GM12878 (cell line): ENCODE data around the gene MAP1LC3A. TPM values are rescaled to one million over a fixed set of nuclear protein-coding genes. Genes with fewer than 3 reads are reported as not detected.

Source experiments
- ATAC-seq: fragments of 200-7000 bp; cut with Tn5 transposase; 3 replicates; pipeline ENCODE4 v1.9.1; 2020; ENCODE audit warnings: mild to moderate bottlenecking, moderate library complexity
- BruUV-seq: library from RNA; stranded (reverse); fragments of 400-500 nt; replicated peaks from 2 replicates; lab custom pipeline; 2021; lab: Mats Ljungman, UMichigan
- CTCF ChIA-PET: fragments of 300-600 bp; sonication (Branson Sonifier 250); formaldehyde crosslinking; extraction: SDS; loops from one replicate; lab custom pipeline; 2021; ENCODE audit warnings: inconsistent platforms; lab: Yijun Ruan, JAX
- POLR2A ChIA-PET: fragments of 350-600 bp; formaldehyde crosslinking; extraction: SDS; loops from one replicate; lab custom pipeline; 2021; ENCODE audit warnings: inconsistent platforms; lab: Charles Lee
- RAD21 ChIA-PET: fragments of 300-600 bp; sonication (Branson Sonifier 250); formaldehyde crosslinking; loops from one replicate; lab custom pipeline; 2023; ENCODE audit warnings: antibody characterized with exemption; ENCODE audit not compliant: unreplicated experiment; lab: Charles Lee
- SMC1A ChIA-PET: fragments of 300-600 bp; sonication (Branson Sonifier 250); formaldehyde crosslinking; loops from one replicate; lab custom pipeline; 2023; ENCODE audit not compliant: unreplicated experiment, uncharacterized antibody; lab: Charles Lee
- DNase-seq: peaks from one replicate; pipeline ENCODE4 v3.0.0-alpha.2; 2011; ENCODE audit warnings: low read depth, low spot score
- FAIRE-seq: peaks from 3 replicates; lab custom pipeline; 2011; peaks lifted over from hg19 to GRCh38; lab: Jason Lieb, UNC
- H2AFZ ChIP-seq: 2 replicates; pipeline ENCODE4 v1.6.0; 2011; ENCODE audit warnings: low read depth, low read length, control low read depth; ENCODE audit not compliant: control insufficient read depth
- H3K27ac ChIP-seq: 2 replicates; pipeline ENCODE4 v1.5.1; 2011; ENCODE audit warnings: control low read depth; ENCODE audit not compliant: control insufficient read depth, insufficient read depth
- H3K27me3 ChIP-seq, 2 experiments: replicated peaks in 1 of 2; 2 replicates each; pipeline versions ENCODE4 v1.6.0 to v1.6.1; 2011; ENCODE audit warnings: low read length in 1 of 2; ENCODE audit not compliant: control insufficient read depth in 2 of 2, insufficient read depth in 2 of 2
- H3K36me3 ChIP-seq, 2 experiments: 2 replicates each; pipeline ENCODE4 v1.5.1; 2011; ENCODE audit warnings: low read length in 1 of 2; ENCODE audit not compliant: control insufficient read depth in 2 of 2, insufficient read depth in 2 of 2
- H3K4me1 ChIP-seq: 2 replicates; pipeline ENCODE4 v1.6.1; 2011; ENCODE audit warnings: mild to moderate bottlenecking, low read length, moderate library complexity, mixed read lengths; ENCODE audit not compliant: control insufficient read depth, insufficient read depth
- H3K4me2 ChIP-seq: 2 replicates; pipeline ENCODE4 v1.6.0; 2011; ENCODE audit warnings: control low read depth; ENCODE audit not compliant: control insufficient read depth, insufficient read depth
- H3K4me3 ChIP-seq: fragments of 200-600 bp; sonication (generic); 2 replicates; pipeline ENCODE4 v1.5.1; 2016
- H3K79me2 ChIP-seq: 2 replicates; pipeline ENCODE4 v1.6.0; 2011; ENCODE audit warnings: low read length; ENCODE audit not compliant: control insufficient read depth, insufficient read depth
- H3K9ac ChIP-seq: 2 replicates; pipeline ENCODE4 v1.8.0; 2011; ENCODE audit warnings: low read length, control low read depth, mixed read lengths; ENCODE audit not compliant: control insufficient read depth, insufficient read depth
- H3K9me3 ChIP-seq: replicated peaks from 3 replicates; pipeline ENCODE4 v1.5.1; 2011; ENCODE audit warnings: mild to moderate bottlenecking, low read length; ENCODE audit not compliant: control insufficient read depth, insufficient read depth
- H4K20me1 ChIP-seq: 2 replicates; pipeline ENCODE4 v1.6.0; 2011; ENCODE audit not compliant: control insufficient read depth, insufficient read depth
- ATF2 ChIP-seq: IDR thresholded peaks from 2 replicates; pipeline ENCODE4 v1.6.1; 2012; ENCODE audit warnings: low read length, inconsistent platforms
- BRCA1 ChIP-seq: IDR thresholded peaks from 2 replicates; pipeline ENCODE4 v1.6.1; 2011; ENCODE audit warnings: low read depth, low read length, improper control_type of control experiment
- CBFB ChIP-seq: IDR thresholded peaks from 2 replicates; pipeline ENCODE4 v1.6.1; 2016; ENCODE audit warnings: antibody characterized with exemption, low read depth
- CBX5 ChIP-seq: sonication (generic); IDR thresholded peaks from 2 replicates; pipeline ENCODE4 v1.6.1; 2016; ENCODE audit warnings: low read depth, moderate library complexity, mild to moderate bottlenecking, inconsistent platforms
- DPF2 ChIP-seq: fragments of 450-650 bp; IDR thresholded peaks from 2 replicates; pipeline ENCODE4 v1.6.1; 2017; ENCODE audit warnings: mild to moderate bottlenecking
- ETV6 ChIP-seq, 2 experiments: fragments of 450-650 bp in 1 of 2; IDR thresholded peaks in 1 of 2; conservative IDR thresholded peaks in 1 of 2; 2 replicates each; pipeline ENCODE4 v1.6.1; 2014; ENCODE audit warnings: antibody characterized with exemption in 1 of 2, borderline replicate concordance in 1 of 2, low read depth in 1 of 2, mild to moderate bottlenecking in 1 of 2, moderate library complexity in 1 of 2
- HCFC1 ChIP-seq: fragments of 150-350 bp; IDR thresholded peaks from 2 replicates; pipeline ENCODE4 v1.6.1; 2014; ENCODE audit warnings: low read length
- IKZF2 ChIP-seq, 2 experiments: fragments of 450-650 bp; IDR thresholded peaks; 2 replicates each; pipeline ENCODE4 v1.6.1; 2017; ENCODE audit warnings: mild to moderate bottlenecking in 2 of 2, moderate library complexity in 2 of 2
- MEF2B ChIP-seq: fragments of 450-650 bp; IDR thresholded peaks from 2 replicates; pipeline ENCODE4 v1.6.1; 2018; ENCODE audit warnings: mild to moderate bottlenecking, moderate library complexity; ENCODE audit not compliant: partially characterized antibody, poor library complexity, severe bottlenecking
- MYC ChIP-seq: IDR thresholded peaks from 2 replicates; pipeline ENCODE4 v1.6.1; 2011; ENCODE audit warnings: mild to moderate bottlenecking, low read length, moderate library complexity, inconsistent platforms; ENCODE audit not compliant: insufficient read depth, insufficient replicate concordance, insufficient read length, severe bottlenecking
- NFYA ChIP-seq: IDR thresholded peaks from 2 replicates; pipeline ENCODE4 v1.6.1; 2011; ENCODE audit warnings: low read depth, mild to moderate bottlenecking, low read length, improper control_type of control experiment, borderline replicate concordance
- POLR2AphosphoS2 ChIP-seq: IDR thresholded peaks from 2 replicates; pipeline ENCODE4 v1.6.1; 2011; ENCODE audit warnings: low read depth, mild to moderate bottlenecking, low read length, improper control_type of control experiment, moderate library complexity
- RB1 ChIP-seq: fragments of 450-650 bp; formaldehyde crosslinking; IDR thresholded peaks from 2 replicates; pipeline ENCODE4 v1.6.1; 2017; ENCODE audit warnings: mild to moderate bottlenecking, borderline replicate concordance
- RCOR1 ChIP-seq: conservative IDR thresholded peaks from 2 replicates; pipeline ENCODE4 v1.6.1; 2012; ENCODE audit warnings: low read depth, low read length, improper control_type of control experiment
- SPI1 ChIP-seq: IDR thresholded peaks from 2 replicates; pipeline ENCODE4 v1.6.1; 2011; ENCODE audit warnings: low read depth, mild to moderate bottlenecking, low read length, moderate library complexity, borderline replicate concordance; ENCODE audit not compliant: insufficient read depth
- SREBF2 ChIP-seq: IDR thresholded peaks from 2 replicates; pipeline ENCODE4 v1.6.1; 2012; ENCODE audit warnings: mild to moderate bottlenecking, low read length
- TARDBP ChIP-seq: IDR thresholded peaks from 2 replicates; pipeline ENCODE4 v1.6.1; 2016; ENCODE audit warnings: borderline replicate concordance
- TCF12 ChIP-seq: IDR thresholded peaks from 2 replicates; pipeline ENCODE4 v1.6.1; 2011; ENCODE audit warnings: low read depth, mild to moderate bottlenecking, low read length
- WRNIP1 ChIP-seq: IDR thresholded peaks from 2 replicates; pipeline ENCODE4 v1.6.1; 2011; ENCODE audit warnings: low read depth, low read length, improper control_type of control experiment, borderline replicate concordance
- WGBS: methylation state at CpG from one replicate; pipeline ENCODE4 v1.1.6; 2016; ENCODE audit warnings: low lambda C conversion rate; ENCODE audit not compliant: insufficient replicate concordance, insufficient coverage; ENCODE audit errors: missing lambda C conversion rate; 5-methylcytosine and 5-hydroxymethylcytosine counted together
- in situ Hi-C: fragments of 300-500 bp; cut with MboI; formaldehyde crosslinking; loops from 9 replicates; pipeline ENCODE4 v1.14.3; 2018; ENCODE audit warnings: mixed read lengths
- intact Hi-C: fragments of 100-400 bp; cut with micrococcal nuclease; formaldehyde crosslinking; loops from one replicate; pipeline ENCODE4 v1.14.2; 2022; ENCODE audit not compliant: unreplicated experiment
- polyA plus RNA-seq, 11 experiments: library from polyadenylated mRNA; depleted of rRNA in 4 of 11; unstranded in 6 of 11; stranded (reverse) in 5 of 11; fragments of >200 nt; fragmentation: Nextera tagmentation in 4 of 11; fragmentation: Illumina TruSeq in 1 of 11; extraction: Ambion mirVana in 4 of 11; extraction: Trizol in 1 of 11; gene quantifications; 1 replicate in 1 of 11; 2 replicates in 10 of 11; pipeline versions ENCODE4 v1.2.1 to v1.2.3, GENCODE V29; 2011 to 2016; ENCODE audit warnings: inconsistent platforms in 2 of 11, missing spikeins in 2 of 11, low read depth in 1 of 11
- total RNA-seq, 4 experiments: library from RNA; depleted of rRNA in 3 of 4; stranded (reverse); fragments of >200 nt in 3 of 4; fragmentation: Illumina TruSeq in 1 of 4; extraction: Trizol in 1 of 4; gene quantifications; 2 replicates each; pipeline versions ENCODE4 v1.2.1 to v1.2.3, GENCODE V29; 2013 to 2021

Gene MAP1LC3A
- total and polyA plus RNA-seq, 10 of the 15 experiments (the other 5 are each of a cell fraction or from before 2014, with no cell fraction given), result 0.27 to 1.2 (median 0.39) TPM; not detected in 4

GRCh38 chr20:34543463-34544056 is 15.0 kb upstream of the MAP1LC3A start:
- H3K4me3 ChIP-seq, result no peak overlapping the region
- H3K27me3 ChIP-seq, result no peaks in the 10 kb centered on the region
- in situ Hi-C loops, result no loop called here
- CTCF ChIA-PET, result interaction anchor here (1.4 kb wide), 1 partner anchor 164 kb away, joined by 8 read pairs; no protein-coding TSS in a partner anchor
- no peak for TF ChIP-seq RCOR1
- no peak for TF ChIP-seq IKZF2 (IDR thresholded peaks at IDR 0.05)
- TF ChIP-seq HCFC1, result no peak
- no peak for TF ChIP-seq BRCA1
- TF ChIP-seq POLR2AphosphoS2, result no peak
- no peak for TF ChIP-seq TARDBP
- no peak for TF ChIP-seq CBX5
- TF ChIP-seq NFYA, result no peak
- TF ChIP-seq ATF2, result no peak
- no peak for TF ChIP-seq RB1
- TF ChIP-seq SPI1, result no peak
- no peak for TF ChIP-seq WRNIP1
- no peak for TF ChIP-seq SREBF2
- TF ChIP-seq TCF12, result no peak
- no peak for TF ChIP-seq DPF2
- TF ChIP-seq CBFB, result no peak
- TF ChIP-seq ETV6 (conservative IDR thresholded peaks at IDR 0.05 in 1 of 2, IDR thresholded peaks at IDR 0.05 in 1 of 2; ENCODE audit: borderline replicate concordance in 1 of 2, low read depth in 1 of 2), result no peak
- no peak for TF ChIP-seq MYC
- no peak for TF ChIP-seq MEF2B
- TF ChIP-seq, all 136 proteins: peak for 0
- RAD21 ChIA-PET, result interaction anchor here (1.0 to 1.2 kb wide), 2 partner anchors 164 to 226 kb away, joined by 4 to 6 read pairs; no protein-coding TSS in a partner anchor
- BruUV-seq, result no TSS peak
- Histone ChIP-seq H3K9ac (no peak overlapping the region), H3K9me3 (no peaks in the 10 kb centered on the region), H3K27ac (no peak overlapping the region), H4K20me1 (no peaks in the 10 kb centered on the region), H3K4me2 (no peak overlapping the region), H3K4me1 (peaks cover 4% of the 10 kb centered on the region; the same call in 1 of the 2 replicates), H3K79me2 (no peaks in the 10 kb centered on the region), H2AFZ (no peak overlapping the region), H3K36me3 (peaks cover 7 to 9% of the 10 kb centered on the region in 2 experiments; a peak in 3 of 4 replicates)
- DNase-seq (no peak), ATAC-seq (no peak), FAIRE-seq (no peak)
- SMC1A ChIA-PET, result interaction anchor here (2.1 to 3.3 kb wide), 2 partner anchors 164 to 227 kb away, joined by 5 to 10 read pairs; no protein-coding TSS in a partner anchor
- POLR2A ChIA-PET, result interaction anchor here (0.5 kb wide), 1 partner anchor 134 kb away, joined by 3 read pairs; the partner anchor contains the start of gene PIGU
- intact Hi-C loops, result no loop called here
- WGBS, result 50% methylated on average over 12 of the region's 12 CpGs
